HG03520 (cell line): Measurements from ENCODE around the gene TRIM46.
A peak's percentile ranks its signal among the peaks of the same experiment; 100 is the strongest.

Source experiments
- ATAC-seq: cut with Tn5 transposase; IDR thresholded peaks from one replicate; pipeline ENCODE4 v1.9.1; 2021; ENCODE audit warnings: mild to moderate bottlenecking, moderate library complexity; ENCODE audit not compliant: unreplicated experiment

TRIM46 gene

DNA sequence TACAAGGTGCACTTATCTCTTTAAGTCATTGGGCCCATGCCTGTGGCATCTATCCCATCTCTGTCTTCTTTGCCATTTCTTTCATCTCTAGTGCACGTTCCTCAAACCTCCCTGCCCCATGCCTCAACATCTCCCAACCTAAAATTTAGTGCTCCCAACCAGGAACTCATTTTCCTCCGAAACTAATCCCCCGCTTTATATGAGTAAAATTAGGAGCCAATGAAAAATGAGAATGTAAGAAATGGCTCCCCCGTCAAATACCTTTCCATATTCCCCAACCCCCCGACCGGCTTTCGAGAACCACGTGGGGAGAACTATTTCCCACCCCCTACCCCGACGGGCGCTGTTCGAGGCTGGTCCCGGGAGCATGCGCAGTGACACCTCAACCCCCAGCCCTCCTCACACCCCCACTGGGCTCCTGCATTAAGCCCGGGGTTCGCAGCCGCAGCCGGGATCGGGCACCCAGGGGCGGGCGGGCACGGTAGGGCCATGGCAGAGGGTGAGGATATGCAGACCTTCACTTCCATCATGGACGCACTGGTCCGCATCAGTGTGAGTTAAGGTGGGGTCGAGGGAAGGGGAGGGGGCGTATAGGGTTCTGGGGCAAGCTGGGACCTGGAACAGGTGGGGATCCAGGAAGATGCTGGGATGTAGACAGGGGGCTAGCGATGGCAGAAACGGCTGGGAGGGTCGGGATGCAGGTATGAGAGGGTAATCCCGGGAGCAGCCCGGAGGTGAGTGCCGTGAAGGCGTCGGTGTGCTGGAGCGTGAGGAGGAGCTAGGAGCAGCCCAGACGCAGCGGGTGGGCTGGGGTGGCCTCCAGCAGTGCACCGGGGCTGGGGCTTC, at the start of gene TRIM46:
TSS of gene TRIM46 (plus strand) at position 372 of the 846 bp plus-strand sequence. CDS start at position 490, 118 bp downstream.
- ATAC-seq, result no peak

GRCh38 chr1:155124503-155125463, 48.9 kb upstream of the TRIM46 start:
- ATAC-seq, result no peak

DNA sequence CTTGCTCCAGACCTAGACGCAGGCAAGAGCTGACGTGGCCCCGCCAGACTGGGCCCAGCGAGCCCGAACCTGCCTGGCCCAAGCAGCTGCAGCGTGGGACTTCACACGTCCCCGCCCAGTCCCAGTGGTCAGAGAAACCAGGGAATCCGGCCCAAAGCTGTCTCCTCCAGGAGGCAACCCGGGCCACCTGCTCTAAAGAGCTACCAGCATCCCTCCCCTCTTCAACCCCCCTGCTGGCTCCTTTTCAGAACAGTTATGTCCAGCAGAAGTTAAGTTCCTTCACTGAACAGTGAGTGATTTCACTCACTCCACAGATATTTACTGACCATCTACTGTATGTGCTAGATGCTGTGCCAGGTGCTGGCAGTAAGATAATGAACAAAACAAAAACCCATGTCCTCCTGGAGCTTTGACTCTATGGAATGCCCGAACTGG, 48.1 kb upstream of the TRIM46 start:
- ATAC-seq, result no peak

DNA sequence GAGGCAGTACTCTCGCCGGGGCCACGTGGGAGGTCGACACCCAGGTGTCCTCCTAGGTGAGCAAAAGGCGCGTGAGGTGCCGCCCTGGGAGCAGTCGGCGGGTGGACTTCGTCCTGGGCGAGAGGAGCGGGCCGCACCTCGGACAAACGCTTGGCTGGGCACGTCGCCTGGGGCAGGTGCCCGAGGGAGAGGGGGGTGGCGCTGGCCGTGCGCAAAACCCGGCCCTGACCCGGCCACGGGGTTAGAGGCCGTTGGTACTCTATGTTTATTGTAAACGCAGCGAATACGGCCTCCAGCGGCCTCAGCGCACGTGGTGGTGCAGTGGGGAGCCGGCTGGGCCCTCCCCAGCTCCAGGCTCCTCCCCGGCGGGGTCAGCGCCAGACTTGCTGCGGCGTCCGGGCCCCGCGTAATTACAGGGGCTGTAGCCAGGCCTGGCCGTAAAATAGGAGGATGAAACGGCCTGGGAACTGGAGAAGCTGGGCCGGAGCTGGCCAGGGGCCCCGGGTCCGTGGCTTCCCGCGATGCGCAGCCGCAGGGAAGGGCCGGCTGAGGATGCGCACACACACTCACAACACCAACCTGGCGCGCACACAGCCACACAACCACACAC, 47.6 kb upstream of the TRIM46 start:
- ATAC-seq, result no peak

GRCh38 chr1:155126556-155127104, 47.0 kb upstream of the TRIM46 start:
- no peak for ATAC-seq

DNA sequence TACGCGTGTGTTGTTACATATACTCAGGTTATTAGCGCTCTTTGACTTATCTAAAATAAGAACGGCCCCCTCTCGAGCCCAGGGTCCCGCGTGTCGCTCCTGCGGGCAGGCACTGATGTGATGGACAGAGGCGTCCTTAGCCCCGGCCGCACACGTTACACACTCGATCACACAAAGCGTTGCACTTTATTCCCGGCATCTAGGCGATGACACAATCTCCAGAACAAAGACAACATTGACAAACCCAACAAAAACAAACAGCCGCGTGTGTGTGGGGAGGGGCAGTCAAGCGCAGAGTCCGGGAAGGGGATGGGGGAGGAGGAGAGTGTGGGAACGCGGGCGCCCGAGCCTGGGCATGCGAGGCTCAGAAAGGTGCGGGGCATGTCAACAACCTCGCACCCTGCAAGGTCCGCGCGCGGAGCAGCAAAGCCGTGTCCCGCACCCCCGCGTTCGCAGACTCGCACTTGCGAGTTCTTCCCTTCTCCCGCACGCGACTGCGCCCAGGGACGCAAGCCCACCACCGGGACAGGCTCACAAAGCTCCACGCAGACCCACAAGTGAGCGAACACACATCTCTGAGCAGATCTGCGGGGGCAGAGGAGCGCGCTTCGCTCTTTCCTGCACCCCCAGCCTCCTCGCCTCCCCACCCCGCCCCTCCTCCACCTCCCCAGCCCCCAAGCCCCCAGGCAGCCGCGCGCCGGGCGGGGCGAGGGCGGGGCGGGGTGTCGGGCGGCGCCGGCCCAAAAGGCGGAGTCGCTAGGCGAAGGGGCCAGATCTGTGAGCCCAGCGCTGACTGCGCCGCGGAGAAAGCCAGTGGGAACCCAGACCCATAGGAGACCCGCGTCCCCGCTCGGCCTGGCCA, 46.3 kb upstream of the TRIM46 start, which contains the start of gene EFNA1:
TSS of gene EFNA1 (plus strand) at position 772 of the 862 bp plus-strand sequence. CDS start 102 bp downstream, outside the sequence.
- ATAC-seq, result no peak

DNA sequence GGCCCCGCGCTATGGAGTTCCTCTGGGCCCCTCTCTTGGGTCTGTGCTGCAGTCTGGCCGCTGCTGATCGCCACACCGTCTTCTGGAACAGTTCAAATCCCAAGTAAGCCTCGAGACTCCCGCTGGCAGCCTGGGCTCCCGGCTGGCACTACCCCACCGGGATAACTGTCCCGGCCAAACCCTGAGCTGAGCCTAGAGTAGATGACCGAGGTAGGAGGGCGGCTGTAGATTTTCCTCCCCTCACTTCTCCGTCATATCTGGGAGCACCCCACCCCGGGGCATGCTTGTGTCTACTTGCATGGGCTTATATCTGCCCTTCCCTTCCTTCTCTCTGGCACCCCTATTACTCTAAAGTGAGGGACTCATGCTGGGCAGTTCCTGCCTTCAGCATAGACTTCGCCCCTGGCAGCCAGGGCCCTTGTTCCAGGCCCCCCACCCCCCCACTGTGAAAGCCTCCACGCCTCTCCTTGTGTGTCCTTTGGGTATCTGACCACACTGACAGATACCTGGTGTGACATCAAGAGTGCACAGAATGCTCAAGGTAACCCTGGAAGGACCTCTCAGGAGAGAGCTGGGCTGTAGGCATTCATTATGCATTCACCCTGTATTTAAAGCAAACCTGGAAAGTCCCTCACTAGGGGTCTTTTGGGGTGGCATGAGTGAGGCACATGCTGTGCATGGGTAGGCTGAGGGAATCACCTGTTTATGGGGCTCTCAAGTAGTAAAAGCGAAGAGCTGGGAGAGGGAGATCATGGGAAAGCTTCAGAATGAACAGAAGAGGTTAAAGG, 45.5 kb upstream of the TRIM46 start:
- ATAC-seq, result no peak

GRCh38 chr1:155128755-155129473, 44.7 kb upstream of the TRIM46 start:
- ATAC-seq, result no peak

GRCh38 chr1:155130272-155131006, 43.2 kb upstream of the TRIM46 start:
- ATAC-seq, result no peak

GRCh38 chr1:155131285-155131684, 42.4 kb upstream of the TRIM46 start:
- no peak for ATAC-seq

DNA sequence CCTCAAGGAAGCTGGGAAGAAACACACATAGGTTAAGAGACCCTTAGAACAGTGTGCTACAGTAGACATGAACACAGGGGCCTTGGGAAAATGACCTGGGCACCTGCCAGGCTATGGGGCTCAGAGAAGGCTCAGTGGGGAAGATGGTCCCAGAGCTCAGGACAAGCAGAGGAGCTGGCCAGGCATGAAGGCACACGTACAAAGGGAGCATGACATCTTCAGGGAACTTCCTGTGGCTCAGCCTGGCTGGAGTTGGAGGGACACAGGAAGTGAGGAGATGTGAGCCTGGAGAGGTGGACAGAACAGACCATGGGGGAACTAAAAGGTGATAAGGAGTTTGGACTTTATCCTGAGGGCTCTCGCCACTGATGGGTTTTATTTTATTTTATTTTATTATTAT, 41.8 kb upstream of the TRIM46 start:
- no peak for ATAC-seq

- ATAC-seq, result no peak
Measured at GRCh38 chr1:155133799-155134281, 39.8 kb upstream of the TRIM46 start.

GRCh38 chr1:155134322-155134721, 39.3 kb upstream of the TRIM46 start:
- no peak for ATAC-seq

GRCh38 chr1:155134880-155135414, 38.7 kb upstream of the TRIM46 start:
- peak; percentile 31 for ATAC-seq

GRCh38 chr1:155135415-155136028, 38.1 kb upstream of the TRIM46 start, which contains the start of gene SLC50A1:
Gene SLC50A1 (plus strand): TSS chr1:155135852. CDS start chr1:155135912, 60 bp downstream.
- peak; percentile 73 for ATAC-seq

GRCh38 chr1:155136748-155137147, 36.9 kb upstream of the TRIM46 start:
- ATAC-seq, result no peak
